Measurements from ENCODE around the gene C1orf216. TPM values are rescaled to one million over a fixed set of nuclear protein-coding genes. Genes with fewer than 3 reads are reported as not detected.
"Not testable (repeated sequence)": the region's sequence is repeated elsewhere in the genome, so short reads cannot be mapped to it uniquely, and the experiment has no call there.

Gene C1orf216
- total and polyA plus RNA-seq, 5 donors = 9.3 to 19.6 (median 15.6) TPM

GRCh38 chr1:35726450-35727433, 8.1 kb upstream of the C1orf216 start:
- 47% methylated on average over 11 of the region's 11 CpGs for WGBS

GRCh38 chr1:35725596-35725995, 6.9 kb upstream of the C1orf216 start:
- ATAC-seq (no peak), DNase-seq (no peak)
- Histone ChIP-seq H3K4me1 (ENCODE audit: control insufficient read depth, insufficient read depth, low read length) (no peaks in the 10 kb centered on the region), H3K27me3 (ENCODE audit: control insufficient read depth, insufficient read depth) (no peaks in the 10 kb centered on the region), H3K9me3 (ENCODE audit: control insufficient read depth, low read length) (no peaks in the 10 kb centered on the region), H3K27ac (ENCODE audit: low read length) (no peak overlapping the region), H3K4me3 (ENCODE audit: low read length) (no peak overlapping the region)
- WGBS = 75% methylated on average over 10 of the region's 10 CpGs
- intact Hi-C loops (cut with DNase I) = loop anchor here in 3 of 4 donors (5.0 to 10.0 kb wide), 4 partner anchors 153 to 273 kb away; partner anchors contain the start of gene TFAP2E (in 1 of the 3)

More at GRCh38 chr1:35726450-35727433, 8.1 kb upstream of the C1orf216 start:
- Histone ChIP-seq H3K27ac (ENCODE audit: low read length) (no peak overlapping the region), H3K9me3 (ENCODE audit: control insufficient read depth, low read length) (no peaks in the 10 kb centered on the region), H3K27me3 (ENCODE audit: control insufficient read depth, insufficient read depth) (no peaks in the 10 kb centered on the region), H3K4me3 (ENCODE audit: low read length) (no peak overlapping the region), H3K4me1 (ENCODE audit: control insufficient read depth, insufficient read depth, low read length) (no peaks in the 10 kb centered on the region)
- peak; percentile 83 to 90 for ATAC-seq
- peak in 2 of 3 donors; percentile 50 to 69 for DNase-seq
- intact Hi-C loops (cut with DNase I) = loop anchor here in 3 of 4 donors (2.0 to 10.0 kb wide), 5 partner anchors 154 to 274 kb away; partner anchors contain the start of gene TFAP2E (in 1 of the 3)

GRCh38 chr1:35717911-35718476, 690 bp downstream of the C1orf216 start:
- peak overlapping the region; percentile 82 for H3K4me3 ChIP-seq (ENCODE audit: low read length)
- DNase-seq = peak; percentile 80 to 85 (median 82)
- H3K9me3 ChIP-seq (ENCODE audit: control insufficient read depth, low read length) = no peaks in the 10 kb centered on the region
- peak overlapping the region; percentile 70 for H3K27ac ChIP-seq (ENCODE audit: low read length)
- peaks cover 2% of the 10 kb centered on the region for H3K4me1 ChIP-seq (ENCODE audit: control insufficient read depth, insufficient read depth, low read length)
- intact Hi-C loops (cut with DNase I) = loop anchor here in 1 of 4 donors (10.0 kb wide), 1 partner anchor 73 kb away; the partner anchor contains the start of gene PSMB2
- WGBS = 6% methylated on average over 10 of the region's 10 CpGs
- ATAC-seq = peak; percentile 71 to 72
- no peaks in the 10 kb centered on the region for H3K27me3 ChIP-seq (ENCODE audit: control insufficient read depth, insufficient read depth)

GRCh38 chr1:35715568-35716002, 3.1 kb downstream of the C1orf216 start:
- no peak overlapping the region for H3K4me3 ChIP-seq (ENCODE audit: low read length)
- H3K27me3 ChIP-seq (ENCODE audit: control insufficient read depth, insufficient read depth) = no peaks in the 10 kb centered on the region
- H3K27ac ChIP-seq (ENCODE audit: low read length) = no peak overlapping the region
- ATAC-seq (peak; percentile 30 to 45), DNase-seq (peak; percentile 68 to 87 (median 86))
- intact Hi-C loops (cut with DNase I) = loop anchor here in 1 of 4 donors (10.0 kb wide), 1 partner anchor 71 kb away; the partner anchor contains the start of gene PSMB2
- 38% methylated on average over 15 of the region's 15 CpGs for WGBS
- no peaks in the 10 kb centered on the region for H3K9me3 ChIP-seq (ENCODE audit: control insufficient read depth, low read length)
- H3K4me1 ChIP-seq (ENCODE audit: control insufficient read depth, insufficient read depth, low read length) = peaks cover 2% of the 10 kb centered on the region

- no peak overlapping the region for H3K27ac ChIP-seq (ENCODE audit: low read length)
- no peak for ATAC-seq
- 91% methylated on average over 2 of the region's 2 CpGs for WGBS
- H3K4me3 ChIP-seq (ENCODE audit: low read length) = no peak overlapping the region
- no peak for DNase-seq
- H3K27me3 ChIP-seq (ENCODE audit: control insufficient read depth, insufficient read depth) = no peaks in the 10 kb centered on the region
- no peaks in the 10 kb centered on the region for H3K9me3 ChIP-seq (ENCODE audit: control insufficient read depth, low read length)
- intact Hi-C loops (cut with DNase I) = loop anchor here in 1 of 4 donors (10.0 kb wide), 1 partner anchor 70 kb away; the partner anchor contains the start of gene PSMB2
- H3K4me1 ChIP-seq (ENCODE audit: control insufficient read depth, insufficient read depth, low read length) = peaks cover 2% of the 10 kb centered on the region
These were observed 3.6 kb downstream of the C1orf216 start for GRCh38 chr1:35714921-35715567.

GRCh38 chr1:35711098-35711497, 7.6 kb downstream of the C1orf216 start:
- WGBS = 94% methylated on average over 5 of the region's 5 CpGs
- not testable (repeated sequence) for H3K27ac ChIP-seq (ENCODE audit: low read length); H3K4me3 ChIP-seq (ENCODE audit: low read length); DNase-seq; H3K27me3 ChIP-seq (ENCODE audit: control insufficient read depth, insufficient read depth); H3K4me1 ChIP-seq (ENCODE audit: control insufficient read depth, insufficient read depth, low read length); H3K9me3 ChIP-seq (ENCODE audit: control insufficient read depth, low read length); ATAC-seq
- intact Hi-C loops (cut with DNase I) = loop anchor here in 1 of 4 donors (10.0 kb wide), 1 partner anchor 66 kb away; the partner anchor contains the start of gene PSMB2

GRCh38 chr1:35708952-35709351, 9.7 kb downstream of the C1orf216 start:
- ATAC-seq = no peak
- H3K9me3 ChIP-seq (ENCODE audit: control insufficient read depth, low read length) = no peaks in the 10 kb centered on the region
- no peak overlapping the region for H3K27ac ChIP-seq (ENCODE audit: low read length)
- no peak overlapping the region for H3K4me3 ChIP-seq (ENCODE audit: low read length)
- intact Hi-C loops (cut with DNase I) = no loop called here
- H3K4me1 ChIP-seq (ENCODE audit: control insufficient read depth, insufficient read depth, low read length) = no peaks in the 10 kb centered on the region
- no peaks in the 10 kb centered on the region for H3K27me3 ChIP-seq (ENCODE audit: control insufficient read depth, insufficient read depth)
- WGBS = 97% methylated on average over 1 of the region's 1 CpG
- DNase-seq = no peak

- intact Hi-C loops (cut with DNase I) = no loop called here
- Histone ChIP-seq H3K27ac (ENCODE audit: low read length) (no peak overlapping the region), H3K27me3 (ENCODE audit: control insufficient read depth, insufficient read depth) (no peaks in the 10 kb centered on the region), H3K9me3 (ENCODE audit: control insufficient read depth, low read length) (no peaks in the 10 kb centered on the region), H3K4me3 (ENCODE audit: low read length) (peak overlapping the region; percentile 62), H3K4me1 (ENCODE audit: control insufficient read depth, insufficient read depth, low read length) (no peaks in the 10 kb centered on the region)
- 12% methylated on average over 14 of the region's 14 CpGs for WGBS
- ATAC-seq (peak in 1 of 2 donors; percentile 30), DNase-seq (no peak)
These were observed 10.2 kb downstream of the C1orf216 start for GRCh38 chr1:35708441-35708921.

GRCh38 chr1:35707601-35708440, 10.9 kb downstream of the C1orf216 start:
- intact Hi-C loops (cut with DNase I) = no loop called here
- Histone ChIP-seq H3K9me3 (ENCODE audit: control insufficient read depth, low read length) (no peaks in the 10 kb centered on the region), H3K4me1 (ENCODE audit: control insufficient read depth, insufficient read depth, low read length) (no peaks in the 10 kb centered on the region), H3K27me3 (ENCODE audit: control insufficient read depth, insufficient read depth) (no peaks in the 10 kb centered on the region), H3K4me3 (ENCODE audit: low read length) (peak overlapping the region; percentile 62), H3K27ac (ENCODE audit: low read length) (no peak overlapping the region)
- 1% methylated on average over 76 of the region's 76 CpGs for WGBS
- DNase-seq (peak in 2 of 3 donors; percentile 63 to 68), ATAC-seq (peak; percentile 60 to 76)

Measured in right cardiac atrium (tissue), 5 donors.